GM21717 (cell line): ENCODE measurements around the gene EYA3.

Experiments used
- ATAC-seq: cut with Tn5 transposase; IDR thresholded peaks from one replicate; pipeline ENCODE4 v1.9.1; 2021; ENCODE audit warnings: mild to moderate bottlenecking, moderate library complexity; ENCODE audit not compliant: unreplicated experiment

EYA3 gene

DNA sequence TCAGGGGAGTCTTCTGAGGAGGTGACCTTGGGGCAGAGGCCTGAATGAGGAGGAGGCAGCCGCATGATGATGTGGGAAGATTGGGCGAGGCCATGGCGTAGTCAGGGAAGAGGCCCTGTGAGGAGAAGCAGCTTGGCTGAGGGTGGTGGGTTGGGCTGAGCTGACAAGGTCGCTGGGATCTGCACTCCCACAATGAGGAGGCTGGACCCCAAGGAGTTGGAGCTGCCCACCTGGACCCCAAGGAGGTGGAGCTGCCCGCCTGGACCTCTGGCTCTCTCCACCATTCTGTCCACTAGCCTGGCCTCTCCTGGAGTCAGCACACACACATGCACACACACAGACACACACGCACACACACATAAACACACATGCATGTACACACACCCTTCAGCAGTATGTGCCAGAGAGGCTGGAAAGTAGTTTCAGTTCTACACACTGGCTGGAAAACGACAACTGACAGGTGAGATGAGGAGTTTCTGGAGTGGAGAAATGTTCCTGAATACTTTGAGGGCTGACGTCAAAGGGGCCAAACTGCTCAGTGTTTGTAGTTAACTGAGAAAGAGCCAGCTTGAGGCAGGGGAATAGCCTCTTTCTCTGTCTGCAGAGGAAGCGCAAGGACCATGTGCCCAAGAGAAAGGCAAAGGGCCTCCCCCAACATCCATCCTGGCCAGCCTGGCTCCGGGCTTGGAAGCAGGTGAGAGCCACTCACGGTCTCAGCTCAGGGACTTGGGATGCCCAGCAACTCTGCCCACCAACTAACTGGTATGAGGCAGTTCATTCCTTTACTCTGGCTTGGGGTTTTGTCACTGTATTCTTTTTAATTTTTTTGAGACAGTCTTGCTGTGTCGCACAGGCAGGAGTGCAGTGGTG is 146.5 kb downstream of the EYA3 start:
- ATAC-seq, result no peak

DNA sequence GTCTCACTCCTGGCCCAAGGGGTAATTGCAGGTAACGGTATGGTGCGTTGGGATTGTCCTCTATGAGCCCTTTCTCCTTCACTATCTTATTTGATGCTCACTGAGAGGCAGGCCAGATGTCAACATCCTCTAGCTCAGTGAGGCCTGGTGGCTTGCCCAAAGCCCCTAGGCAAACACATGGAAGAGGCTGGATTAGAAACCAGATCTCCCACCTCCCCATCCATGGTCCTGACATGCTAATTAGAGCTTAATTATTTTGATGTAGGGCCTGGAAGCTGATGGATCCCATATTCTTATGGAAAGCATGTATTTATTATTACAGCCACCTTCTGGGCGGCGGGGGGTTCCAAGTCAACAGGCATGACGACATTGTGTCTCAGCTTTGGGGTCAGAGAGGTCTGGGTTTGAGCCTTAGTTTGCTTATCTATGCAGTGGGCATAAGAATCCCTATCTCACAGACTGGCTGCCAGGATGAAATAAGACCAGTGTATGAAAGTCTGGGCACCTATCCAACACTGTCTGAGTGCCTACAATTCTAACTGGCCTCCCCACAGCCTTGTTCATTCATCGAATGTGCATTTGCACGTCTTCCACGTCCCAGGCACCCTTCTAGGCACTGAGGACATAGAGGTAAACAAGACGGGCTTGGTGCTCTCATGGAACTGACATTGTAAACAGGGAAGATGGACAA is 147.4 kb downstream of the EYA3 start:
- no peak for ATAC-seq

GRCh38 chr1:27940297-27940696 is 148.1 kb downstream of the EYA3 start:
- no peak for ATAC-seq

DNA sequence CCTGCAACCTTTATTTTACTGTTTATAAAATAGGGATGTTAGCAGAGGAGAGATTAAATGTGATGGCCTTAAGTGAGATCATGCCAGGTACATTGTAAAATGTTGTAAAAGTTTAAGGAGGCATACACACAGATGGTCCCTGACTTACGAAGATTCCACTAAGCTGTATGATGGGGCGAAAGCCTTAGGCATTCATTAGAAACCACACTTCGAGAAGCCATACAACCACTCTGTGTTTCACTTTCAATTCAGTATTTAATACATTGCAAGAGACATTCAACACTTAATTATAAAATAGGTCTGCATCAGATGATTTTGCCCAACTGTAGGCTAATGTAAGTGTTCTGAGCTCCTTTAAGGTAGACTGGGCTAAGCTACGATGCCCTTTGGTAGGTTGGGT is 149.9 kb downstream of the EYA3 start:
- no peak for ATAC-seq

DNA sequence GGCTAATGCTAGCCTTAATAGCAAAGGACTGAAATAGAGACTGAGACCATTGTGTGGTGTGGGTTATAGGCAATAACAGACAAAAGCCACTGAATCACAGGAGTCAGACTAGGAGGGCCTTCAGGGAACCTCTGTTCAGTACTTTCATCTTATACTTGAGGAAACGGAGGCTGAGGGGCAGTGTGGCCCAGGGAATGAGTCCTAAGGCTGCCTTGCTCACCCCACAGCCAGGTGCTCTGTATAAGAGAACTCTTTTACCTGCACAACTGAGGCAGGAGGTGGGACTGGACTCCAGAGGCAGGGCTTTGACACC is 150.9 kb downstream of the EYA3 start:
- no peak for ATAC-seq

GRCh38 chr1:27936370-27936769 is 152.0 kb downstream of the EYA3 start:
- no peak for ATAC-seq

GRCh38 chr1:27935721-27936120 is 152.7 kb downstream of the EYA3 start:
- no peak for ATAC-seq

DNA sequence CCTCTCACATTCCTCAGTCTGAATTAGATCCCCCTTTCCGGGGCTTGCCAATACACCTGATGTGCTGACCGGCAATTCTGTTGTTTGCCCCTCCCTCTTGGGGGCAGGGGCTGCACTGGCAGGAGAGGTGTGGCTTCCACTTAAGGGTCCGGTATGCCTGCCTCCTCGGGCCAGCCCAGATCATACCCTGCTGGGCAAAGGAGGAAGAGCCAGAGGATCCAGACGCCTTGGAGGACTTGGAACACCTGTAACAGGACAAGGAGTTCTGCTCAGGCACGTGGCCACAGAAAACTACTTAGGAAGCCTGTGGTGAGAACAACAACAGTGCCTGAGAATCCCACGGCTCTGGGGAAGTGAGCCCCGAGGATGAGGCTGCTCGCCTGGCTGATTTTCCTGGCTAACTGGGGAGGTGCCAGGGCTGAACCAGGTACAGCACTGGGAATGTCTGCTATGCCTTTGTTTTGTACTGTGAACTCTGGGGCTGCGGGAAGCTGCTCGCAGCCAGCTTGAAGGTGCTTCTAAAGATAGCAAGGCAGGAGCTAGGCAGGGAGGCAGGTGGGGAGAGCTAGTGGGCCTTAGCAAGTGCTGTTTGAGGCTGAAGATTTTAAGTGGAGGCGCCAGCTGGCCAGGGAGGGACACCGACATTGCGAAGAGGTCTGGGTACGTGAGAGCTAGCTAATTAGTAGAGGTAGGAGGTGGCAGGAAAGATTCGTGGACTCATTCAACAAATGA is 153.4 kb downstream of the EYA3 start, which contains the start of gene SMPDL3B:
Gene SMPDL3B, plus strand, starts transcription at position 183 of the 732 bp plus-strand sequence. Its CDS starts 184 bp downstream, at position 367.
- ATAC-seq, result no peak

GRCh38 chr1:27931759-27932158 is 156.7 kb downstream of the EYA3 start:
- no peak for ATAC-seq

GRCh38 chr1:27931184-27931583 is 157.2 kb downstream of the EYA3 start:
- no peak for ATAC-seq

- no peak for ATAC-seq
These were observed 160.0 kb downstream of the EYA3 start for GRCh38 chr1:27928216-27928954.

GRCh38 chr1:27922272-27922671 is 166.1 kb downstream of the EYA3 start:
- no peak for ATAC-seq
